ENCODE results near the gene PRRC2B.

PRRC2B gene

DNA sequence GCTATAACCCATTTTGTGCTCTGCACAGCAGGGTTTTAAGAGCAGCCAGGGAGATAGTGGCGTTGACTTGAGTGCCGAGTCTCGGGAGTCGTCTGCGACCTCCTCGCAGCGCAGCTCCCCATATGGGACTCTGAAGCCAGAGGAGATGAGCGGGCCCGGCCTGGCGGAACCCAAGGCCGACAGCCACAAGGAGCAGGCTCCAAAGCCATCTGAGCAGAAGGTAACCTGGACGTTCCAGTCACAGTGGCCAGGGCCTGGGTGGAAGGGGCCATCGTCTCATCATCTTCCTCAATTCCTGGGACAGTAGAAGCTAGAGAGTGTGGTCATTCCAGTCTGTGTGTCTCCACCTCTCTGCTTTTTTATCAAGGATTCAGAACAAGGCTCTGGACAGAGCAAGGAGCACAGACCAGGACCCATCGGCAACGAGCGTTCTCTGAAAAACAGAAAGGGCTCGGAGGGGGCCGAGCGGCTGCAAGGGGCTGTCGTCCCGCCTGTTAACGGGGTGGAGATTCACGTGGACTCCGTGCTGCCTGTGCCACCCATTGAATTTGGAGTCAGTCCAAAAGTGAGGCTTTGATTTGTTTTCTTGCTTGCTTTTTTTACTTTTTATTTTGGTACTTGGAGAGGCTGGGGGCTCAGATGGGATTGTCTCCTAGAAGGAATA is 88.6 kb downstream of the PRRC2B start:
- Histone ChIP-seq H4K20me1 (ENCODE audit: insufficient read depth, low read length) (no peaks in the 10 kb centered on the region), H3K27me3 (replicated peaks; ENCODE audit: insufficient read depth, low read length) (no peaks in the 10 kb centered on the region), H3K79me2 (ENCODE audit: low read length) (peaks cover 75% of the 10 kb centered on the region), H3K36me3 (replicated peaks; ENCODE audit: insufficient read depth, low read length) (peaks cover 9% of the 10 kb centered on the region), H3F3A (ENCODE audit: insufficient read depth, low read length) (peaks cover 25% of the 10 kb centered on the region), H3K27ac (ENCODE audit: low read length) (no peak overlapping the region), H3K4me3 (ENCODE audit: low read length) (no peak overlapping the region), H3K9me3 (replicated peaks; ENCODE audit: insufficient read depth, low read length) (no peaks in the 10 kb centered on the region), H2AFZ (ENCODE audit: low read length) (no peak overlapping the region), H3K4me2 (ENCODE audit: low read depth, low read length) (no peak overlapping the region), H3K9me2 (replicated peaks; ENCODE audit: insufficient read depth, low read length) (no peaks in the 10 kb centered on the region), H3K4me1 (ENCODE audit: low read length) (peaks cover 35% of the 10 kb centered on the region), H3K9ac (ENCODE audit: low read length) (no peak overlapping the region)
- no peak for TF ChIP-seq EZH2 (optimal IDR thresholded peaks at IDR 0.05; ENCODE audit: low read depth, low read length)
- TF ChIP-seq EZH2phosphoT487 (IDR thresholded peaks at IDR 0.05; ENCODE audit: low read length) = no peak
- no peak for TF ChIP-seq CTCF (IDR thresholded peaks at IDR 0.05; ENCODE audit: low read length)
- DNase-seq = no peak

DNA sequence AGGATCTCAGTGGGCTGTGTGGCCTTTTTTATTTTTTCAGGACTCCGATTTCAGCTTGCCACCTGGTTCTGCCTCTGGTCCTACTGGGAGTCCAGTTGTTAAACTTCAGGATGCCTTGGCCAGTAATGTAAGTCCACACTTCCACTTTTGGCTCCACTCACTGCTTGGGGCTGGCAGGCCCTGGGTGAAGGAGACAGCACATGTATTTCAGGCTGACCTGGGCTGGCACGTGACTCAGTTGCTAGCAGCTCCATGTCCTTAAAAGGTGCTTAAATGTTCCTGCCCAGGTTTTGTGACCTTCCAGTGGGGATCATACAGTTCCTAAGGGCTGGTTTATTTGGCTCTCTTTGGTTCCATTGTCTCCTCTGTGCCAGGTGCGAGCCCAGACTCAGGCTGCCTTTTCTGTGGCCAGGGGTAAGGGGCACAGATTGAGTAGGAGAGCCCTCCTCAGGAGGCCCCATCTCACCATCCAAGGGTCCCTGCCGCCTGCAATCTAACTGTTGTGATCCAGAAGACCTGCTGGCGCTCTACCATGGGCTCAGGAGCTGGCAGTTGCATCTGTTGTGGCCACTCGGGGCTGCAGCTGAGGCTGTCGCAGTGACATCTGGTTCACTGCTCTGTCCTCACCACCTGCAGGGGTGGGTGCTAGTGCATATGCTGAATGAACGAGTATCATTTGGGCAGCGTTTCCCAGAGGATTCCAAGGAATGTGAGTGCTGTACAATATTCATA is 89.6 kb downstream of the PRRC2B start:
- Histone ChIP-seq H3K9me3 (replicated peaks; ENCODE audit: insufficient read depth, low read length) (no peaks in the 10 kb centered on the region), H3K9ac (ENCODE audit: low read length) (no peak overlapping the region), H3K9me2 (replicated peaks; ENCODE audit: insufficient read depth, low read length) (no peaks in the 10 kb centered on the region), H3K4me3 (ENCODE audit: low read length) (no peak overlapping the region), H2AFZ (ENCODE audit: low read length) (no peak overlapping the region), H3K36me3 (replicated peaks; ENCODE audit: insufficient read depth, low read length) (peaks cover 5% of the 10 kb centered on the region), H3K4me2 (ENCODE audit: low read depth, low read length) (no peak overlapping the region), H3K79me2 (ENCODE audit: low read length) (peaks cover 77% of the 10 kb centered on the region), H4K20me1 (ENCODE audit: insufficient read depth, low read length) (no peaks in the 10 kb centered on the region), H3K4me1 (ENCODE audit: low read length) (peaks cover 35% of the 10 kb centered on the region), H3F3A (ENCODE audit: insufficient read depth, low read length) (peaks cover 25% of the 10 kb centered on the region), H3K27me3 (replicated peaks; ENCODE audit: insufficient read depth, low read length) (no peaks in the 10 kb centered on the region), H3K27ac (ENCODE audit: low read length) (no peak overlapping the region)
- TF ChIP-seq EZH2phosphoT487 (IDR thresholded peaks at IDR 0.05; ENCODE audit: low read length) (no peak), CTCF (IDR thresholded peaks at IDR 0.05; ENCODE audit: low read length) (no peak)
- no peak for DNase-seq

- Histone ChIP-seq H3K9ac (ENCODE audit: low read length) (no peak overlapping the region), H3K9me2 (replicated peaks; ENCODE audit: insufficient read depth, low read length) (no peaks in the 10 kb centered on the region), H3K9me3 (replicated peaks; ENCODE audit: insufficient read depth, low read length) (no peaks in the 10 kb centered on the region), H2AFZ (ENCODE audit: low read length) (no peak overlapping the region), H3K36me3 (replicated peaks; ENCODE audit: insufficient read depth, low read length) (peaks cover 9% of the 10 kb centered on the region), H3K4me3 (ENCODE audit: low read length) (no peak overlapping the region), H3K79me2 (ENCODE audit: low read length) (peaks cover 76% of the 10 kb centered on the region), H3K4me2 (ENCODE audit: low read depth, low read length) (no peak overlapping the region), H4K20me1 (ENCODE audit: insufficient read depth, low read length) (no peaks in the 10 kb centered on the region), H3K4me1 (ENCODE audit: low read length) (peaks cover 31% of the 10 kb centered on the region), H3K27ac (ENCODE audit: low read length) (no peak overlapping the region), H3K27me3 (replicated peaks; ENCODE audit: insufficient read depth, low read length) (no peaks in the 10 kb centered on the region), H3F3A (ENCODE audit: insufficient read depth, low read length) (peaks cover 24% of the 10 kb centered on the region)
- DNase-seq = no peak
- TF ChIP-seq EZH2 (optimal IDR thresholded peaks at IDR 0.05; ENCODE audit: low read depth, low read length) (no peak), CTCF (IDR thresholded peaks at IDR 0.05; ENCODE audit: low read length) (no peak), EZH2phosphoT487 (IDR thresholded peaks at IDR 0.05; ENCODE audit: low read length) (no peak)
These were observed 90.2 kb downstream of the PRRC2B start for GRCh38 chr9:131484051-131484445.
